LHCN-M2 (cell line): ENCODE data around the gene P2RX5. TPM values are rescaled to one million over a fixed set of nuclear protein-coding genes. Genes with fewer than 3 reads are reported as not detected.

Source experiments
- DNase-seq: peaks from one replicate; pipeline ENCODE4 v3.0.0-alpha.2; 2012; ENCODE audit warnings: low read depth
- total RNA-seq: library from RNA; depleted of rRNA; stranded (reverse); fragments of >200 nt; gene quantifications from 2 replicates; pipeline ENCODE4 v1.2.3, GENCODE V29; 2014; rRNA removed

Gene P2RX5
- total RNA-seq, 1 experiment from 2014 or later: 28.6 TPM

DNA sequence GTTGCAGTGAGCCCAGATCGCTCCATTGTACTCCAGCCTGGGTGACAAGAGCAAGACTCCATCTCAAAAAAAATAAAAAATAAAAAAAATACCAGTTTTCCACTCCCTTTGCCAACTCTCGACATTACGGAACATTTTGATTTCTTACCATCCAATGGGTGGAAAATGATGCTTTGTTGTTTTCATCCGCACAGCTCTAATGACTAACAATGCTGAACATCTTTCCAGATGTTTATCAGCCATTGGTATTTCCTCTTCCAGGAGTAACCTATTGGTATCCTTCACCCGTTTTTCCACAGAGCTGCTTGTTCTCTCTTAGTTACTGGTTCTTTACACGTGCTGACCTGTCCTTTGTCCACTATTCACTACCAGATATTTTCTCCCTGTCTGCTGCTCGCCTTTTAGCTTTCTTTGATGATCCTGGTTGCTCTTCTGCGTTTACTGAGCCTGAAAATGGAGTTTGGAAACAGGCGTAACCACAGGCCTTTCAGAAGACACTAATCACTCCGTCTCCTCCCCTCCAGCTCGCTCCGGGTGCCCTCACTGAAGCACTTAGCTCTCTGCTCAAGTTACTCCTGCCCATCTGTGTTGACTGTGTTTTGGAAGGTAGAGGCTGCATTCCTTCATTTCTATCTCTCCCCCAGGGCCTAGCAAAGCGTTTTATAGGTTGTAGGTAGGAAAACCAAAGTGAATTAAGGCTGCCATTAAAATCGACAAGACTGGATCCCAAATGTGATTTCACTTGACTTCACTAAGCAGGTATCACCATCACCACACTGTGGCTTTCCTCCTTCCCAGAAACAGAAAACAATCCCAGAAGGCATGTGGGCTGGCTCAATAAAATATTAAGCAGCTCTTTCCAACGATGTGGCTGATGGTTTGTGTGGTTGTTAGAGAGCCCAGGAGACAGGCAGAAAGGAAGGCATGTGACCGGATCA is 68.9 kb downstream of the P2RX5 start:
- no peak for DNase-seq

Other genes with a start within 250 kb of the P2RX5 start
- not detected in 2 replicates for gene SPATA22, start 224.3 kb downstream of the P2RX5 start, total RNA-seq
- gene ASPA, start 220.2 kb downstream of the P2RX5 start, total RNA-seq: 0.23 and 0.45 TPM in 2 replicates
- gene TRPV3, start 138.3 kb downstream of the P2RX5 start, total RNA-seq: 0.71 and 1.3 TPM in 2 replicates
- gene TRPV1, start 86.7 kb downstream of the P2RX5 start, total RNA-seq: 0.51 and 0.86 TPM in 2 replicates
- gene SHPK, start 59.9 kb downstream of the P2RX5 start, total RNA-seq: 17.4 and 17.8 TPM in 2 replicates
- gene CTNS, start 59.4 kb downstream of the P2RX5 start, total RNA-seq: 20.3 and 29.1 TPM in 2 replicates
- gene TAX1BP3, start 27.6 kb downstream of the P2RX5 start, total RNA-seq: 259 and 286 TPM in 2 replicates
- 13.0 and 42.7 TPM in 2 replicates for gene EMC6, start 27.3 kb downstream of the P2RX5 start, total RNA-seq
- gene HASPIN, start 27.7 kb upstream of the P2RX5 start, total RNA-seq: 14.7 and 17.0 TPM in 2 replicates
- gene ITGAE, start 105.0 kb upstream of the P2RX5 start, total RNA-seq: 36.8 and 38.6 TPM in 2 replicates
- 19.9 and 21.9 TPM in 2 replicates for gene NCBP3, start 150.1 kb upstream of the P2RX5 start, total RNA-seq
- gene CAMKK1, start 196.9 kb upstream of the P2RX5 start, total RNA-seq: 3.6 and 3.7 TPM in 2 replicates
- gene P2RX1, start 220.3 kb upstream of the P2RX5 start, total RNA-seq: 0.17 TPM in 1 of 2 replicates, not detected in the other